Bronchial epithelial cell (primary cell): Measurements from ENCODE around the gene ACP3. TPM values are rescaled to one million over a fixed set of nuclear protein-coding genes. Genes with fewer than 3 reads are reported as not detected.
"Not testable (repeated sequence)": the region's sequence is repeated elsewhere in the genome, so short reads cannot be mapped to it uniquely, and the experiment has no call there.

ENCODE experiments used
- DNase-seq: peaks from one replicate; pipeline ENCODE4 v3.0.0-alpha.2; 2010; ENCODE audit warnings: low read depth
- FAIRE-seq: peaks from 2 replicates; lab custom pipeline; 2011; peaks lifted over from hg19 to GRCh38; lab: Jason Lieb, UNC
- H3K27me3 ChIP-seq: 2 replicates; pipeline ENCODE4 v1.5.1; 2011; ENCODE audit warnings: low read length; ENCODE audit not compliant: control insufficient read depth, insufficient read depth
- H3K36me3 ChIP-seq: 2 replicates; pipeline ENCODE4 v1.5.1; 2011; ENCODE audit warnings: low read length; ENCODE audit not compliant: control insufficient read depth, insufficient read depth
- H3K4me3 ChIP-seq: 2 replicates; pipeline ENCODE4 v1.5.1; 2011; ENCODE audit warnings: mild to moderate bottlenecking, low read depth, low read length, control low read depth
- CTCF ChIP-seq: IDR thresholded peaks from 2 replicates; pipeline ENCODE4 v1.5.1; 2011; ENCODE audit warnings: mild to moderate bottlenecking, moderate library complexity, low read length, control low read depth, inconsistent platforms; ENCODE audit not compliant: insufficient read depth, severe bottlenecking
- total RNA-seq: library from RNA; depleted of rRNA; stranded (reverse); fragments of >200 nt; gene quantifications from 2 replicates; pipeline ENCODE4 v1.2.1, GENCODE V29; 2014

ACP3 gene
- total RNA-seq, 1 donor from 2014 or later: 1.6 TPM

GRCh38 chr3:132382688-132383194 is 65.5 kb downstream of the ACP3 start:
- FAIRE-seq (no peak), DNase-seq (no peak)
- no peak for TF ChIP-seq CTCF
- H3K27me3 ChIP-seq: no peaks in the 10 kb centered on the region
- no peak overlapping the region for H3K4me3 ChIP-seq
- H3K36me3 ChIP-seq: no peaks in the 10 kb centered on the region

- Histone ChIP-seq H3K27me3 (no peaks in the 10 kb centered on the region), H3K4me3 (no peak overlapping the region), H3K36me3 (no peaks in the 10 kb centered on the region)
- DNase-seq (no peak), FAIRE-seq (no peak)
- TF ChIP-seq CTCF: no peak
Measured at GRCh38 chr3:132386259-132386658, 69.1 kb downstream of the ACP3 start.

- H3K4me3 ChIP-seq, FAIRE-seq, DNase-seq, H3K36me3 ChIP-seq, H3K27me3 ChIP-seq: not testable (repeated sequence)
Measured at GRCh38 chr3:132392675-132393074, 75.5 kb downstream of the ACP3 start.

GRCh38 chr3:132394320-132394719 is 77.1 kb downstream of the ACP3 start:
- Histone ChIP-seq H3K36me3 (no peaks in the 10 kb centered on the region), H3K4me3 (no peak overlapping the region), H3K27me3 (no peaks in the 10 kb centered on the region)
- no peak for TF ChIP-seq CTCF
- DNase-seq: no peak
- FAIRE-seq: no peak

- no peaks in the 10 kb centered on the region for H3K27me3 ChIP-seq
- no peaks in the 10 kb centered on the region for H3K36me3 ChIP-seq
- TF ChIP-seq CTCF: no peak
- no peak overlapping the region for H3K4me3 ChIP-seq
- no peak for DNase-seq
- FAIRE-seq: no peak
Measured at GRCh38 chr3:132395126-132395525, 77.9 kb downstream of the ACP3 start.

- no peaks in the 10 kb centered on the region for H3K27me3 ChIP-seq
- no peak for FAIRE-seq
- H3K4me3 ChIP-seq: no peak overlapping the region
- H3K36me3 ChIP-seq: no peaks in the 10 kb centered on the region
- no peak for TF ChIP-seq CTCF
- DNase-seq: no peak
Measured at GRCh38 chr3:132396255-132396654, 79.0 kb downstream of the ACP3 start.

GRCh38 chr3:132396776-132397175 is 79.6 kb downstream of the ACP3 start:
- DNase-seq, H3K4me3 ChIP-seq, H3K36me3 ChIP-seq, FAIRE-seq, H3K27me3 ChIP-seq: not testable (repeated sequence)
